Endothelial cell (in vitro differentiated cells): ENCODE data around the gene GPD1L. TPM values are rescaled to one million over a fixed set of nuclear protein-coding genes. Genes with fewer than 3 reads are reported as not detected.

ENCODE experiments used
- DNase-seq: peaks from one replicate; pipeline ENCODE4 v3.0.0; 2021; ENCODE audit warnings: low spot score
- H3K27ac Mint-ChIP-seq: one replicate; pipeline ENCODE4 v1.8.0; 2021; ENCODE audit warnings: mixed read lengths, inconsistent platforms; ENCODE audit not compliant: unreplicated experiment
- H3K27me3 Mint-ChIP-seq: one replicate; pipeline ENCODE4 v1.8.0; 2021; ENCODE audit warnings: mild to moderate bottlenecking, moderate library complexity, mixed read lengths, inconsistent platforms; ENCODE audit not compliant: unreplicated experiment
- H3K36me3 Mint-ChIP-seq: one replicate; pipeline ENCODE4 v1.8.0; 2021; ENCODE audit warnings: mild to moderate bottlenecking, low read depth, mixed read lengths, inconsistent platforms; ENCODE audit not compliant: unreplicated experiment
- H3K4me1 Mint-ChIP-seq: one replicate; pipeline ENCODE4 v1.8.0; 2021; ENCODE audit warnings: mild to moderate bottlenecking, mixed read lengths, inconsistent platforms; ENCODE audit not compliant: unreplicated experiment
- H3K4me3 Mint-ChIP-seq: one replicate; pipeline ENCODE4 v1.8.0; 2021; ENCODE audit warnings: mild to moderate bottlenecking, mixed read lengths, inconsistent platforms; ENCODE audit not compliant: unreplicated experiment
- H3K9me3 Mint-ChIP-seq: one replicate; pipeline ENCODE4 v1.8.0; 2021; ENCODE audit warnings: mixed read lengths, inconsistent platforms; ENCODE audit not compliant: unreplicated experiment
- CTCF ChIP-seq: fragments of 200-600 bp; sonication (generic); IDR thresholded peaks from one replicate; pipeline ENCODE4 v1.5.0; 2021; ENCODE audit warnings: antibody characterized with exemption; ENCODE audit not compliant: unreplicated experiment
- total RNA-seq: library from RNA; stranded (reverse); fragmentation: NEBNext Ultra II Directional; extraction: Animal tissue kit (Norgen Biotek cat#: 25700); gene quantifications from one replicate; pipeline ENCODE4 v1.2.1, GENCODE V29; 2021; ENCODE audit not compliant: unreplicated experiment

Gene GPD1L
- total RNA-seq, 1 donor from 2014 or later = 2.5 TPM

GRCh38 chr3:32097768-32098167 is 8.7 kb upstream of the GPD1L start:
- no peak overlapping the region for H3K27ac Mint-ChIP-seq

GRCh38 chr3:32098528-32098927 is 7.9 kb upstream of the GPD1L start:
- Mint-ChIP-seq H3K4me1 (no peaks in the 10 kb centered on the region), H3K27me3 (no peaks in the 10 kb centered on the region), H3K36me3 (peaks cover 9% of the 10 kb centered on the region), H3K4me3 (no peak overlapping the region), H3K9me3 (no peaks in the 10 kb centered on the region), H3K27ac (no peak overlapping the region)
- DNase-seq = no peak
- no peak for TF ChIP-seq CTCF

More at GRCh38 chr3:32097768-32098167, 8.7 kb upstream of the GPD1L start:
- Mint-ChIP-seq H3K4me3 (no peak overlapping the region), H3K9me3 (no peaks in the 10 kb centered on the region), H3K4me1 (no peaks in the 10 kb centered on the region), H3K36me3 (peaks cover 9% of the 10 kb centered on the region), H3K27me3 (no peaks in the 10 kb centered on the region)
- DNase-seq = no peak
- no peak for TF ChIP-seq CTCF

GRCh38 chr3:32100465-32100864 is 6.0 kb upstream of the GPD1L start:
- Mint-ChIP-seq H3K4me3 (no peak overlapping the region), H3K27me3 (no peaks in the 10 kb centered on the region), H3K36me3 (peaks cover 9% of the 10 kb centered on the region), H3K4me1 (no peaks in the 10 kb centered on the region), H3K27ac (no peak overlapping the region), H3K9me3 (no peaks in the 10 kb centered on the region)
- DNase-seq = no peak
- no peak for TF ChIP-seq CTCF

GRCh38 chr3:32102289-32102688 is 4.1 kb upstream of the GPD1L start:
- Mint-ChIP-seq H3K27me3 (peaks cover 4% of the 10 kb centered on the region), H3K36me3 (peaks cover 13% of the 10 kb centered on the region), H3K27ac (no peak overlapping the region), H3K4me1 (peaks cover 7% of the 10 kb centered on the region), H3K4me3 (no peak overlapping the region), H3K9me3 (no peaks in the 10 kb centered on the region)
- no peak for DNase-seq
- no peak for TF ChIP-seq CTCF

- Mint-ChIP-seq H3K27me3 (peaks cover 8% of the 10 kb centered on the region), H3K4me3 (no peak overlapping the region), H3K4me1 (peaks cover 8% of the 10 kb centered on the region), H3K27ac (no peak overlapping the region), H3K36me3 (peaks cover 15% of the 10 kb centered on the region), H3K9me3 (no peaks in the 10 kb centered on the region)
- TF ChIP-seq CTCF = no peak
- DNase-seq = no peak
Observed at GRCh38 chr3:32104492-32104891, 1.9 kb upstream of the GPD1L start.
